A549 (cell line): Measurements from ENCODE around the gene SAT2. TPM values are rescaled to one million over a fixed set of nuclear protein-coding genes. Genes with fewer than 3 reads are reported as not detected.

Experiments
- ATAC-seq, 2 experiments: fragments of 200-7000 bp in 1 of 2; fragments of >200 bp in 1 of 2; cut with Nextera tagmentation in 1 of 2; cut with Tn5 transposase in 1 of 2; 3 replicates each; pipeline versions ENCODE4 v1.8.0 to v1.9.1; 2018 to 2020; ENCODE audit warnings: mild to moderate bottlenecking in 1 of 2, moderate library complexity in 1 of 2
- CTCF ChIA-PET: fragments of 300-600 bp; sonication (Branson Sonifier 250); formaldehyde crosslinking; extraction: SDS; loops from one replicate; lab custom pipeline; 2021; ENCODE audit warnings: antibody characterized with exemption, inconsistent platforms; lab: Yijun Ruan, JAX
- POLR2A ChIA-PET: fragments of 350-600 bp; formaldehyde crosslinking; extraction: SDS; loops from one replicate; lab custom pipeline; 2021; ENCODE audit warnings: antibody characterized with exemption, inconsistent platforms; lab: Yijun Ruan, JAX
- DNase-seq, 2 experiments: peaks; one replicate each; pipeline versions ENCODE4 v3.0.0 to v3.0.0-alpha.2; 2011 to 2016; ENCODE audit warnings: low read depth in 1 of 2, low spot score in 1 of 2
- FAIRE-seq: peaks from 2 replicates; lab custom pipeline; 2011; peaks lifted over from hg19 to GRCh38; lab: Jason Lieb, UNC
- H3K27ac ChIP-seq, 2 experiments: fragments of >200 bp; sonication (Bioruptor Twin); formaldehyde crosslinking; 3 replicates each; pipeline ENCODE4 v1.5.1; 2016 to 2017
- H3K4me1 ChIP-seq: fragments of >200 bp; sonication (Bioruptor Twin); formaldehyde crosslinking; 3 replicates; pipeline ENCODE4 v1.6.1; 2016
- H3K4me2 ChIP-seq: fragments of >200 bp; sonication (Bioruptor Twin); formaldehyde crosslinking; 3 replicates; pipeline ENCODE4 v1.6.1; 2016
- H3K4me3 ChIP-seq: fragments of >200 bp; sonication (Bioruptor Twin); formaldehyde crosslinking; 3 replicates; pipeline ENCODE4 v1.5.1; 2016
- H3K9me3 ChIP-seq: fragments of >200 bp; sonication (Bioruptor Twin); formaldehyde crosslinking; 3 replicates; pipeline ENCODE4 v1.6.1; 2016
- CBX2 ChIP-seq: fragments of 200-600 bp; sonication (generic); IDR thresholded peaks from 2 replicates; pipeline ENCODE4 v1.6.1; 2016; ENCODE audit warnings: low read depth, mild to moderate bottlenecking, borderline replicate concordance
- CHD4 ChIP-seq: fragments of 200-600 bp; sonication (generic); IDR thresholded peaks from 2 replicates; pipeline ENCODE4 v1.6.1; 2016; ENCODE audit warnings: antibody characterized with exemption, mild to moderate bottlenecking, borderline replicate concordance
- EP300 ChIP-seq, 2 experiments: fragments of >200 bp; sonication (Bioruptor Twin); formaldehyde crosslinking; IDR thresholded peaks; 2 replicates in 1 of 2; 3 replicates in 1 of 2; pipeline ENCODE4 v1.6.1; 2016 to 2017
- FOSB ChIP-seq: fragments of 250-450 bp; sonication (Bioruptor Pico); IDR thresholded peaks from 2 replicates; pipeline ENCODE4 v1.5.0; 2020; ENCODE audit warnings: mild to moderate bottlenecking, moderate library complexity
- HOXA7 ChIP-seq: fragments of 250-450 bp; sonication (Bioruptor Pico); IDR thresholded peaks from 2 replicates; pipeline ENCODE4 v1.5.0; 2020; ENCODE audit warnings: mild to moderate bottlenecking, moderate library complexity
- JUN ChIP-seq, 2 experiments: fragments of >200 bp; sonication (Bioruptor Twin); formaldehyde crosslinking; IDR thresholded peaks; 2 replicates in 1 of 2; 3 replicates in 1 of 2; pipeline ENCODE4 v1.6.1; 2016 to 2017
- KDM5A ChIP-seq: fragments of 200-600 bp; sonication (generic); IDR thresholded peaks from 2 replicates; pipeline ENCODE4 v1.6.1; 2016; ENCODE audit warnings: antibody characterized with exemption, mild to moderate bottlenecking
- MAZ ChIP-seq: fragments of 150-350 bp; IDR thresholded peaks from 2 replicates; pipeline ENCODE4 v1.6.1; 2014; ENCODE audit warnings: antibody characterized with exemption, low read depth, low read length, borderline replicate concordance
- NFE2L2 ChIP-seq: fragments of 150-350 bp; conservative IDR thresholded peaks from 2 replicates; pipeline ENCODE4 v1.6.1; 2014; ENCODE audit warnings: low read length
- NPAS2 ChIP-seq: fragments of 250-450 bp; sonication (Bioruptor Pico); IDR thresholded peaks from 2 replicates; pipeline ENCODE4 v1.8.0; 2022; ENCODE audit warnings: mild to moderate bottlenecking, moderate library complexity, borderline replicate concordance
- POLR2AphosphoS2 ChIP-seq: conservative IDR thresholded peaks from 2 replicates; pipeline ENCODE4 v1.6.1; 2012; ENCODE audit warnings: low read length, improper control_type of control experiment, inconsistent platforms
- RAD21 ChIP-seq, 2 experiments: fragments of >200 bp in 1 of 2; sonication (Bioruptor Twin) in 1 of 2; formaldehyde crosslinking in 1 of 2; IDR thresholded peaks in 1 of 2; conservative IDR thresholded peaks in 1 of 2; 2 replicates in 1 of 2; 3 replicates in 1 of 2; pipeline ENCODE4 v1.6.1; 2012 to 2018; ENCODE audit warnings: inconsistent platforms in 1 of 2
- RCOR1 ChIP-seq: fragments of 150-350 bp; IDR thresholded peaks from 2 replicates; pipeline ENCODE4 v1.6.1; 2014; ENCODE audit warnings: antibody characterized with exemption, low read length, low read depth
- RFX5 ChIP-seq: fragments of 450-650 bp; IDR thresholded peaks from 2 replicates; pipeline ENCODE4 v1.7.1; 2014; ENCODE audit warnings: antibody characterized with exemption, mild to moderate bottlenecking, moderate library complexity
- RNF2 ChIP-seq: fragments of 200-600 bp; sonication (generic); IDR thresholded peaks from 2 replicates; pipeline ENCODE4 v1.6.1; 2016; ENCODE audit warnings: low read depth, mild to moderate bottlenecking, antibody characterized with exemption, moderate library complexity, borderline replicate concordance
- SMC3 ChIP-seq: fragments of >200 bp; sonication (Bioruptor Twin); formaldehyde crosslinking; IDR thresholded peaks from 3 replicates; pipeline ENCODE4 v1.6.1; 2018; ENCODE audit warnings: inconsistent platforms
- WGBS: methylation state at CpG from one replicate; pipeline ENCODE4 v1.1.6; 2017; ENCODE audit errors: missing lambda C conversion rate; 5-methylcytosine and 5-hydroxymethylcytosine counted together
- polyA plus RNA-seq, 4 experiments: library from polyadenylated mRNA; depleted of rRNA in 3 of 4; stranded (reverse); fragments of >200 nt; fragmentation: RNase III in 1 of 4; extraction: RNeasy Plus Mini Kit Qiagen cat#74134 plus additional on column Dnase treatment in 1 of 4; gene quantifications; 2 replicates in 3 of 4; 3 replicates in 1 of 4; pipeline ENCODE4 v1.2.3, GENCODE V29; 2011 to 2017
- TF ChIP-seq, protein P1 (sequence below): fragments of 450-650 bp; IDR thresholded peaks from 2 replicates; pipeline ENCODE4 v1.6.1; 2014; ENCODE audit warnings: antibody characterized with exemption
- TF ChIP-seq, protein P2 (sequence below): fragments of >200 bp; sonication (Bioruptor Twin); formaldehyde crosslinking; IDR thresholded peaks from 3 replicates; pipeline ENCODE4 v1.6.1; 2016
- TF ChIP-seq, protein P3 (sequence below): fragments of >200 bp; sonication (Bioruptor Twin); formaldehyde crosslinking; IDR thresholded peaks from 3 replicates; pipeline ENCODE4 v1.5.1; 2016
- TF ChIP-seq, protein P4 (sequence below): fragments of 250-450 bp; sonication (Bioruptor Pico); IDR thresholded peaks from 2 replicates; pipeline ENCODE4 v1.5.0; 2020; ENCODE audit warnings: low read depth, mild to moderate bottlenecking, moderate library complexity

The SAT2 gene
- polyA plus RNA-seq, 2 of the 4 experiments (the other 2 are of a cell fraction): 38.1 to 76.3 TPM

GRCh38 chr17:7633093-7633492 is 5.5 kb upstream of the SAT2 start:
- ChIA-PET CTCF (interaction anchor here (0.7 to 8.2 kb wide), 20 partner anchors 9 to 237 kb away, joined by 3 to 191 read pairs (median 10); partner anchors contain the start of genes ATP1B2, DNAH2, EFNB3 and FXR2), POLR2A (interaction anchor here (0.8 to 4.3 kb wide), 3 partner anchors 17 to 69 kb away, joined by 3 to 52 read pairs (median 4); partner anchors contain the start of genes ATP1B2, TP53 and WRAP53)
- no peak overlapping the region for H3K4me3 ChIP-seq
- H3K27ac ChIP-seq: no peak overlapping the region
- TF ChIP-seq, protein P1, sequence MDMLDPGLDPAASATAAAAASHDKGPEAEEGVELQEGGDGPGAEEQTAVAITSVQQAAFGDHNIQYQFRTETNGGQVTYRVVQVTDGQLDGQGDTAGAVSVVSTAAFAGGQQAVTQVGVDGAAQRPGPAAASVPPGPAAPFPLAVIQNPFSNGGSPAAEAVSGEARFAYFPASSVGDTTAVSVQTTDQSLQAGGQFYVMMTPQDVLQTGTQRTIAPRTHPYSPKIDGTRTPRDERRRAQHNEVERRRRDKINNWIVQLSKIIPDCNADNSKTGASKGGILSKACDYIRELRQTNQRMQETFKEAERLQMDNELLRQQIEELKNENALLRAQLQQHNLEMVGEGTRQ: no peak
- TF ChIP-seq CBX2: no peak
- TF ChIP-seq NPAS2: no peak
- TF ChIP-seq, protein P2, sequence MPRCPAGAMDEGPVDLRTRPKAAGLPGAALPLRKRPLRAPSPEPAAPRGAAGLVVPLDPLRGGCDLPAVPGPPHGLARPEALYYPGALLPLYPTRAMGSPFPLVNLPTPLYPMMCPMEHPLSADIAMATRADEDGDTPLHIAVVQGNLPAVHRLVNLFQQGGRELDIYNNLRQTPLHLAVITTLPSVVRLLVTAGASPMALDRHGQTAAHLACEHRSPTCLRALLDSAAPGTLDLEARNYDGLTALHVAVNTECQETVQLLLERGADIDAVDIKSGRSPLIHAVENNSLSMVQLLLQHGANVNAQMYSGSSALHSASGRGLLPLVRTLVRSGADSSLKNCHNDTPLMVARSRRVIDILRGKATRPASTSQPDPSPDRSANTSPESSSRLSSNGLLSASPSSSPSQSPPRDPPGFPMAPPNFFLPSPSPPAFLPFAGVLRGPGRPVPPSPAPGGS: no peak
- no peak for TF ChIP-seq KDM5A
- TF ChIP-seq, protein P3, sequence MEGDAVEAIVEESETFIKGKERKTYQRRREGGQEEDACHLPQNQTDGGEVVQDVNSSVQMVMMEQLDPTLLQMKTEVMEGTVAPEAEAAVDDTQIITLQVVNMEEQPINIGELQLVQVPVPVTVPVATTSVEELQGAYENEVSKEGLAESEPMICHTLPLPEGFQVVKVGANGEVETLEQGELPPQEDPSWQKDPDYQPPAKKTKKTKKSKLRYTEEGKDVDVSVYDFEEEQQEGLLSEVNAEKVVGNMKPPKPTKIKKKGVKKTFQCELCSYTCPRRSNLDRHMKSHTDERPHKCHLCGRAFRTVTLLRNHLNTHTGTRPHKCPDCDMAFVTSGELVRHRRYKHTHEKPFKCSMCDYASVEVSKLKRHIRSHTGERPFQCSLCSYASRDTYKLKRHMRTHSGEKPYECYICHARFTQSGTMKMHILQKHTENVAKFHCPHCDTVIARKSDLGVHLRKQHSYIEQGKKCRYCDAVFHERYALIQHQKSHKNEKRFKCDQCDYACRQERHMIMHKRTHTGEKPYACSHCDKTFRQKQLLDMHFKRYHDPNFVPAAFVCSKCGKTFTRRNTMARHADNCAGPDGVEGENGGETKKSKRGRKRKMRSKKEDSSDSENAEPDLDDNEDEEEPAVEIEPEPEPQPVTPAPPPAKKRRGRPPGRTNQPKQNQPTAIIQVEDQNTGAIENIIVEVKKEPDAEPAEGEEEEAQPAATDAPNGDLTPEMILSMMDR: no peak
- no peak for TF ChIP-seq EP300 (IDR thresholded peaks at IDR 0.05)
- TF ChIP-seq RCOR1: no peak
- TF ChIP-seq RNF2: no peak
- no peak for TF ChIP-seq HOXA7
- DNase-seq: peak in 1 of 2 experiments; percentile 29
- H3K9me3 ChIP-seq: no peaks in the 10 kb centered on the region
- peak; percentile 63 for FAIRE-seq
- H3K4me2 ChIP-seq: no peak overlapping the region
- peak; percentile 30 to 37; a peak in 3 of 6 replicates for ATAC-seq
- peaks cover 2% of the 10 kb centered on the region; the same call in 2 of the 3 replicates for H3K4me1 ChIP-seq
- WGBS: 49% methylated on average over 2 of the region's 2 CpGs

DNA sequence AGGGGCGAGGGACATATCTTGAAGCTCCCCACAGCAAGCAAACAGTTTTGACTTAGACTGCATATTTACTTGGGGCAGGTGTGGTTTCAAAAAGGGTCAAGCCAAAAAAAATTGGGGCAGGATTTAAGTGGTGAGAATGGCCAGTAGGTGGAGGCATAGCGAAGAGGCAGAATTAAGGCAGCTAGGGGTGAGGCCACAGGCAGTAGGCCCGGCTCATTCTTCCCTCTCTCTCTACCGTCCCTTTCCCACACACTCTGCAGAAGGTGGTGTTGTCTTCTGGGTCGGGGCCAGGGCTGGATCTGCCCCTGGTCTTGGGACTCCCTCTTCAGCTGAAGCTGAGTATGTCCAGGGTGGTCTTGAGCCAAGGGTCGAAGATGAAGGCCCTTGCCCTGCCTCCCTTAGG is 4.9 kb upstream of the SAT2 start:
- peaks cover 5% of the 10 kb centered on the region; the same call in 2 of the 3 replicates for H3K4me1 ChIP-seq
- no peak for FAIRE-seq
- H3K4me2 ChIP-seq: no peak overlapping the region
- H3K9me3 ChIP-seq: no peaks in the 10 kb centered on the region
- WGBS: 34% methylated on average over 6 of the region's 6 CpGs
- POLR2A ChIA-PET: interaction anchor here (0.8 to 4.3 kb wide), 3 partner anchors 18 to 69 kb away, joined by 3 to 52 read pairs (median 4); partner anchors contain the start of genes ATP1B2, TP53 and WRAP53
- peak; percentile 71 to 79 for DNase-seq
- ATAC-seq: peak; percentile 57 to 69; a peak in 5 of 6 replicates
- TF ChIP-seq RFX5 (no peak), CHD4 (no peak), RAD21 (conservative IDR thresholded peaks at IDR 0.05 in 1 of 2, IDR thresholded peaks at IDR 0.05 in 1 of 2) (peak; percentile 51 to 61), CBX2 (no peak), KDM5A (no peak), MAZ (no peak), JUN (IDR thresholded peaks at IDR 0.05) (no peak), NPAS2 (no peak), POLR2AphosphoS2 (no peak), NFE2L2 (no peak), SMC3 (peak; percentile 50), FOSB (CRISPR knock-in tag) (no peak)
- TF ChIP-seq, protein P3: peak; percentile 56; the same call in 2 of the 3 replicates
- TF ChIP-seq, protein P4, sequence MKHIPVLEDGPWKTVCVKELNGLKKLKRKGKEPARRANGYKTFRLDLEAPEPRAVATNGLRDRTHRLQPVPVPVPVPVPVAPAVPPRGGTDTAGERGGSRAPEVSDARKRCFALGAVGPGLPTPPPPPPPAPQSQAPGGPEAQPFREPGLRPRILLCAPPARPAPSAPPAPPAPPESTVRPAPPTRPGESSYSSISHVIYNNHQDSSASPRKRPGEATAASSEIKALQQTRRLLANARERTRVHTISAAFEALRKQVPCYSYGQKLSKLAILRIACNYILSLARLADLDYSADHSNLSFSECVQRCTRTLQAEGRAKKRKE (CRISPR knock-in tag): no peak
- H3K27ac ChIP-seq: peak overlapping the region in 1 of 2 experiments; percentile 52; a peak in 2 of 6 replicates
- CTCF ChIA-PET: interaction anchor here (0.7 to 8.2 kb wide), 22 partner anchors 10 to 238 kb away, joined by 3 to 191 read pairs (median 8); partner anchors contain the start of genes ATP1B2, DNAH2, FXR2 and TP53
- H3K4me3 ChIP-seq: no peak overlapping the region
